ENCODE results near the gene AMZ1. TPM values are rescaled to one million over a fixed set of nuclear protein-coding genes. Genes with fewer than 3 reads are reported as not detected.
A peak's percentile ranks its signal among the peaks of the same experiment; 100 is the strongest.
"Not testable (repeated sequence)": the region's sequence is repeated elsewhere in the genome, so short reads cannot be mapped to it uniquely, and the experiment has no call there.

The AMZ1 gene
- total RNA-seq, 1 experiment from 2014 or later, result 0.29 TPM

DNA sequence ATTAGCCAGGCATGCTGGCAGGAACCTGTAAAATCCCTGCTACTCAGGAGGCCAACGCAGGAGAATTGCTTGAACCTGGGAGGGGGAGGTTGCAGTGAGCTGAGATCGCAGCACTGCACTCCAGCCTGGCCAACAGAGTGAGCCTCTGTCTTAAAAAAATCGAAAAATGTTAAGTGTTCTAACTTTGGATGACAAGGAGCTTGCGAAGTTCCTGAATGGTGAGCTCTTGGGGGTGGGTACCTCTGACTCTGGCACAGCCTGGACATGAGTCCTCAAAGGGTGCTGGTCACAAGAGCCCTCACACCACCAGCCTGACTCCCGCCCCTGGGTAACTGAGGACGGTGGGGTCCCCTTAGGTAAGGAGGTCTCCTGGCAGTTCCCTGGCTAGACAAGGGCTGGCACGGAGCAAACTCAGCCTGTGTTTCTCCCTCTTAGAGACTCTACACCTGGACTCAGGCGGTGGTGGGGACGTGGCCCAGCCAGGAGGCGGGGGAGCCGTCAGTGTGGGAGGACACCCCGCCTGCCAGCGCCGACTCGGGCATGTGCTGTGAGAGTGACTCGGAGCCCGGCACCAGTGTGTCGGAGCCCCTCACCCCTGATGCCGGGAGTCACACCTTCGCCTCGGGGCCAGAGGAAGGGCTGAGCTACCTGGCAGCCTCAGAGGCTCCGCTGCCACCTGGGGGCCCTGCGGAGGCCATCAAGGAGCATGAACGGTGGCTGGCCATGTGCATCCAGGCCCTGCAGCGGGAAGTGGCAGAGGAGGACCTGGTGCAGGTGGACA is 24.1 kb downstream of the AMZ1 start:
- DNase-seq (ENCODE audit: low read depth), result no peak

DNA sequence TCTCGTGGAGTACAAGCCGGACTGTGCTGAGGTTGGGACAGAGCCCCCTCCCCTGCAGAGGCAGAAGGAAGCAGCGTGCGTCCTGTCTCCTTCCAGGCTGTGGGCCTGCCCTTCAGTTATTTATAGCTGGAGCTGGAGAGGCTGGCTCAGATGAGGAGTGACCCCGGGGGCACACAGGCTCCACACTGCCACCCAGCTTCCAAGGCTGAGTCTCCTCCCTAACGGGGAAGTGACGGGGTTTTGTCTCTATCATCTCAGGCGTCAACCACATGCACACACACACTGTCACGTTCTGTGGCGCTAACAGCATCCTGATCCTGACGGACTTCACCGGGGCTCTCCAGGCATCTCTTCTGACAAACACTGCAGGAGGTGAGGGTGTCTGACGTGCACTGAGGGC is 25.4 kb downstream of the AMZ1 start:
- no peak for DNase-seq (ENCODE audit: low read depth)

DNA sequence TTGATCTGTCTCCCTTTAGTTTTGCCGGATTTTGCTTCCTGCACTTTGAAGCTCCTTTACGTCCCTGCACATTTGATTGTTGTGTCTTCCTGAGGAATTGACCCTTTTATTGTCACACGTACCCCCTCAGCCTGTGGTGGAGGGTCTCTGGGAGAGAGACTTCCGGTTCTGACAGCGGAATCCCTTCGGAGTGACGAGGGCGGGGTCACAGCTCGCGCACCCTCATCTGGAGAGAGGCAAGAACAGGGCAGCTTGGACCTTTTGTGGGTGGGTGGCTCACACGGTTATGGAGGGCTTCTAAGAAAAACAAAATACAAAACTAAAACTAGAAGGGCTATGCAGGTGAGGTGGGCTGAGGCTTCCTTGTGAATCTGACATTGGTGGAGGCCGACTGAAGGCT is 26.0 kb downstream of the AMZ1 start:
- DNase-seq (ENCODE audit: low read depth), result no peak

DNA sequence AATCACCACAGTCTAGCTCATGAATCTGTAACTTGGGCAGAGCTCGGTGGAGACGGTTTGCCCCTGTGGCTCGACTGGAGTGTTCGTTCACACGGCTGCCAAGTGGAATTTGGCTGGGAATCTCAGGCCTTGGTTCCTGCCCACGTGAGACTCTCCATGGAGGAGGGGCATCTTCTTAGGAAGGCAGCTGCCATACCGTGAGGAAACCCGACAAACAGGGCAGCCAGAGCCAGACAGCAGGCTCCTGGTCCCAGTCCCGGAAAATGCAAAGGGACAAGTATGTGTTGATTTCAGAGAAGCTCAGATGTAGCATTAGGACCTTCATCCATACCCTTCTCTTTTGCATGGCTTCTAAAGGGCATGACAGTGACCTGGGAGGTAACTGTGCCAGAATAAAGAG is 26.6 kb downstream of the AMZ1 start:
- no peak for DNase-seq (ENCODE audit: low read depth)

DNA sequence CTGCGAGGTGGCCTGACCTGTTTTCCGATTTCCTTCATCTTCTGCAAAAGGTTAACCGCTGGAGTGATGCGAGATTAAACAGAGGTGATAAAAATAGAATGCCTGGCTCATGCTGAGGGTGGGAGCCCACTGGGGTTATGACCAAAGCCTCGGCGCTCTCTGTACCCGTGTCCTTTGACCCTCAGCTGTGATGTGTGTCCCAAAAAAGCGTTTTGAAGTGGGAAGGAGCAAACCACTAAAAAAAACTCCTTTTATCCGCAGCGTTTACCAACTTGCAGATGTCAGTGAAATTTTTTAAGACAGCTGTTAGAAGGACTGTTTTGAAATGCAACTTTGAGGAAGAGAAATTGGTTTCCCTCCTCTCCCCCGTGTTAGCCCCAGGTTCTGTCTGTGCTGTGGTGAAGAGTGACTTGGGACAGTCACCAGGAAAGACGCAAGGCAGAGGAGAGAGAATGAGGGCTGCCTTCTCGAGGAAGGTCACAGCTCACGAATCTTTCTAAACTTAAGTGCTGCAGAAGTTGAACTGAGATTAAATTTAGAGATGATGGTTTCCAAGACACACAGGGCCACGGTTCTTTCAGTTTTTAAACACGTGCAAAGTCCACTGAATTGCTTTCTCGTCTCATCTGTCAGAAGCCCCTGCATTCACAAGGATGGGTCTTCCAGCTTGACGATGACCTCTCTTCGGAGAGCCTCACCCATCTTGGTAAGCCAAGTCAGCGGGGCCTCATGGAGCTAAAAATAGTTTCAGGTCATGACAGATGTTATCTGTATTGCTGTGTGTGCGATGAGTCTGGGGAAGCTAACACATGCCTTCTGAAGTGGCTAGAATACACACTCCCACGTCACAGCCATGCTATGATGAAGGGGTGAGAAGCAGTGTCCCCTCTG is 27.6 kb downstream of the AMZ1 start:
- no peak for DNase-seq (ENCODE audit: low read depth)

DNA sequence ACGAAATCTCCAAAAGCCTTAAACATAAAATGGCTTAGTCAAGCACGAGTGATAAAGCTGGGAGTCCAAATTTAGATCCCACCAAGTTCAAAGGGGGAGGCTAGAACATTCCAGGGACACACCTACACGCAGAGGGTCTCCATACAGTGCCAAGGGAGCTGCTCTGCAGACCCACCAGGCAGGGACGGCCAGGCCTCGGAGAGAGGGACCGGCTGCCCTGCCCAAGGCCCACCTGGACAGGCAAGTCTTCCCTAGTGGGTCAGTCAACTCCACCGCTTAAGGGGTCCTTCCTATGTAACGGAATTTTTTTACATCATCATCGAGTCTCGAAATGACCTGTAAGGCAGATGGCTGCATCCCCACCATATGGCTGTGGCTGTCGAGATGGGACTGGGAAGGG is 28.5 kb downstream of the AMZ1 start:
- DNase-seq (ENCODE audit: low read depth), result no peak

DNA sequence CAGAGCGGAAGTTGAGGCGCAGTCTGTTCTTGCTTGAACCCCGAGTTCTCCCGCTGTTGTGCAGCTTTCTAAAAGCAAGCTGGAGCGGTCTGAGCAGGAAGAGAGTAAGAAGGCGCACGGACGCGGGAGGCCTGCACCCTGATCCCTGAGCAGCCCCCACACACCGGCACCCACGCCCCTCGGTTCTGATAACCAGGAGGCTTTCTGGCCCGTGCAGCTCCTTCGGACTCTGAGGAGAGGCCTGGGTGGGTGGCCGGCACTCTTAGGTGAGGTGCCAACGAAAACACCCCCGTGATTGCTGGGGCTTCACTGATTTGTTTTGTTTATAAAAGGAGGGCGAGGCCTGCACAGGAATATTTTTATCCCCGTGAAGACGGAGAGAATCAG is 28.9 kb downstream of the AMZ1 start:
- no peak for DNase-seq (ENCODE audit: low read depth)

DNA sequence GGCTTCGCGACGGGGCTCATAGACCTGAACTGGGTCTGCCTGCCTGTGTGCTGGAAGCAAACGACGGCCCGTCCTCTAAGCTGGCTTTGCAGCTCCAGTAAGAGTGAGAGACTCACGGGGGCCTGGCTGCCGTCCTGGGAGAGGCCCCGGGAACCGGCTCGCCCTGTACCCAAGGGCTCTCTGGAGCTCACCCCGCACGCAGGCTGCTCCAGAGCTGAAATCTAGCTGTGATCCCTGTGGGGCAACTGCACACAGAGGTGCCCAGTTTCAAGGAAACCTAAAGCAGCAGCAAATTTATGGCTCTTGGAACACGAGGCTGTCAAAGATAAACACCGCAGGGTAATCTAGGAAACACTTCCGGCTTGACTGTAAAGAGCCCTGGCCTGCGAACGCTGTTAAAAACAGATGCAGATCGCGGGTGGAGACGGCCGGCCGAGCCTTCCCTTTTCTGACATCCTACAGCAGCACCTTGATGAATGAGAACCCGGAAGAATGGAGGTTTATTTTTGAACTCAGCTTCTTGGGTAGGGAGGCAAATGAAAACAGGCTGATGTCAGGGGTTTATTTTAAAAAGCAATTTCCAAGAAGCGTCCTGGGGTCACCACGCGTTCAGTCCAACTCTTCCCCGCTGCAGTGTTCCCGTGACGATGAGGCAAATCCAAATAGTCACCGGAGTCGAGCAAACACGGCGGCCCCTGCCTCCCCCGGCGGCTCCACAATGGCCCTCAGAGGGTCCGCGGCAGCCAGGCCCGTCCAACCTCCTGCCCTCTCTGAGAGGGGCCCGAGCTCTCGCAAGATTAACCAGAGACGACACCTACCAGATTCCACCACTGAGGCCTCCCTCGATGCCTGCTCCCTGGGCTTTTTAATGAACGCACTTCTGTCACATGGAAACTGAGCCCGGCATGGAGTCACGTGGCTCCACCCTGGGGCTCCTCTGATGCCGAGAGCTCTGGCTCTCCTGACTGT is 29.6 kb downstream of the AMZ1 start:
- no peak for DNase-seq (ENCODE audit: low read depth)

DNA sequence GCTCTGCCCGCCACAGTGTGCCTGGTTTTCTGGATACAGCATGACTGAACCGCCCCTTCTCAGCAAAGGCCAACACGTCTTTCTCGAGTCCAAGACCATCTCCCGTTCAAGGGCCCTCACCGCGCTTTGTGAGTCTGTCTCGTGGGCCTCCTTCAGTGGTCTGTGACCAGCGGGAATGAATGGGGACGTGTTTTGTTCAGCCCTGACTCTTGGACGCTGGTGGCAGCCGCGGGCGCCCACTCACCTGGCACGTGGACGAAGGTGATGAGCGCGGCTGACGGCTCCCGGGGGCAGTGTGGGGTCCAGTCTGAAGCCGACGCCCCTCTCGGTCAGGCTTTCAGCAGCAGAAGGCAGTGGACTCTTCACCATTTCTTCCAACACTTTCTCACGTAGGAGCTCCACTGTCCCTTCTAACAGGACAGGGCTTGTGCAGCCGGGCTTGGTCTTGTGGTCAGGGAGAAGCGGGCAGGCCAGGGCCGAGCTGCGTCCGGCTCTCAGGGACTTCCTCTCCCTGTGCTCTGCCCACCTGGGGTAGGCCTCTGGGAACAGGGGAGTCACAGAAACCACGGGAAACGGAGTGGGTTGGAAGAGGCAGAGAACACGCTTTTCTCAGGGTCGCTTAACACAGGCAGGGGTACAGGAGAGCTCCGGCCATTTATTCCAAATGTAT is 30.4 kb downstream of the AMZ1 start:
- no peak for DNase-seq (ENCODE audit: low read depth)

DNA sequence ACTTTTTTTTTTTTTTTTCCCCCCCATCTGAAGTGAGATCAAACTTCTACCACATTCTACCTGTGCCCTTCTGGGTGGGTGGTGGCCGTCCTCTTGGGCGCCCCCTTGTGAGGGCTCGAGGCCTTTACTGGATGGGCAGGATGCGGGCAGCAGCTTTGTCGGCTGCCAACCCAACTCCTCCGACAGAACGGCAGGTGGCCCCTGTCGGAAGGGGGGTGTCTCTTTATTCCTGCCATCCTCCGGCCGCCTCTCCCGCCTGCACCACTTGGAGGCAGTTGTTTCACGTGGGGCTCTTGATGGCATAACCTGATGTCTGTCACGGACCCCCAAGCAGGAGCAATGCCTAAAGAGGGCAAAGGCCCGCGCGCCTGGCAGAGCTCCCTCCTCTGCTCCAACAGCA is 31.0 kb downstream of the AMZ1 start:
- peak; percentile 60 for DNase-seq (ENCODE audit: low read depth)

DNA sequence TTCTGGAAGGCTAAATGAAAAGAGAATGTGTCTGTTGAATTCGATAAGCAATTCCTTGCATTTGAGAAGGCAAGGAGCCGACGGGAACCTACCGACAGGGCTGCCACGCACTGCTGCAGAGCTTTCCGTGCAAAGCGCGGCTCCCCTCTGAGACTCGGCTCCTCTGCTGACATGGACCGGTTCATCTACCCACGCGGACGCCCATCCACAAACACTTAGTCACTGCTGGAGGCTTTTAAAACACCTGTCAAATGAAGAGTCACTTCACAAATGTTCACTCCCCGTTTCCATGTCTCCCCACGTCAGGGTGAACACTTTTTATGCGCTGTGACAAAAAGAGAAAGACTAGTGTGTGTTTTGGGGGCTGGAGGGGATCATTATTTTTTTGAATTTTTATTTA is 32.0 kb downstream of the AMZ1 start:
- DNase-seq (ENCODE audit: low read depth), result no peak

DNA sequence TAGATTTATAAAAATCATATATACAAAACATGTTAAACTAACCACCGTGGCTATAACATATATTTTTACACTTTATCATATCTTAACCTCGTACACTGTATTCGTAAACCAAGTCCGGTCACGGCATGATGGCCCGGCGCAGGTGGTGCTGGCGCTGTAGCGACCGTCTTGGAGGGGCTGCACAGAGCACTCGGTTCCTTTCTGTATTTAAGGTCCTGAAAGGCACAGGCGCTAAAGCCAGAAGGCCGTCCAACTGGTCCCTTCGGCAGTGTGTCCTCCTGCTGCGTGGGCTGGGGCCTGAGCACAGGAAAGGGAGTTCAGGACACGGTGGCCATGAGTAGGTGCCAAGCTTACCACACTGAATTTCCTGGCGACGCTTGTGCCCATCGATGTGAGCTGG is 33.8 kb downstream of the AMZ1 start:
- DNase-seq (ENCODE audit: low read depth), result no peak

DNA sequence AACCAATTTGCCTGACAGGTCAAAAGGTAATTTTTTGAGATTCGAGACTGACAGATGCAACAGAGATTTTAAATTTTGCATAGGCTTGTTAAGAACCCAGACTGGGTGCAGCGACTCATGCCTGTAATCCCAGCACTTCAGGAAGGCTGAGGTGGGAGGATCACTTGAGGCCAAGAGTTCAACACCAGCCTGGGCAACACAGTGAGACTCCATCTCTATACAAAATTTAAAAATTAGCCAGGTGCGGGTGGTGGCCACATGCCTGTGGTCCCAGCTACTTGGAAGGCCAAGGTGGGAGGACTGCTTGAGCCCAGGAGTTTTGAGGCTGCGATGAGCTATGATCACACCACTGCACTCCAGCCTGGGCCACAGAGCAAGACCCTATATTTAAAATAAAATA is 34.6 kb downstream of the AMZ1 start:
- no peak for DNase-seq (ENCODE audit: low read depth)

DNA sequence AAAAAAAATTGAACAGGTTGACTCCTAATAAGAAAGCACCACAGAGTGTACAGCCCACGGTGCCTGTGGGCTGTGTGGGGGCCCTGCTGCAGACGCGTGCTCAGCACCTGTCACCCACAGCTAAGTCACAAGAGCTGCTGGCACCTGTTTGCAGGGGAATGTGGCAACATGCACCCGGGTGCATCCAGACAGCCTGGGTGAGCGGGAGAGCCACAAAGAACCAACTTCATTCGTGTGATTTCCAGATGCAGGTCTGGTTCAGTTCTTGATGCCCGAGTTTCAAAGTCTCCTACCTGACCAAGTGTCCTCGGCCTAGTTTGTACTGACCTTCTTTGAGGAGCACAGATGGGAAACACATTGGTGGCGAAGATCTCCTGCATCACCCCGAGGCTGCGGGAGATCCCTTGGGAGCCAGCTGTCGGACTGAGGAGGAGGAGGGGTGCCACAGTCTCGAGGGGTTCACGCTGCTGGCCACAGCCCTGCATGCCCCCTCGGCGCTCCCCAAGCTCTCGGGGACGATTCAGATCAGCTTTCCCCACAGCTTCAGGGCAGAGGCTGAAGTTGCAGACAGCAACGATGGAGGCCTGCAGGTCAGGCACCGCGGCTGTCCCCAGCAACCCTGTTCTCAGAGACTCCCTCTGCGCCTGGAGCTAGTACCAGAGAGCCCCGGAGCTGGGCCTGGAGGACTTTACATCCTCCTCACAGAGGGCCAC is 35.3 kb downstream of the AMZ1 start:
- no peak for DNase-seq (ENCODE audit: low read depth)

DNA sequence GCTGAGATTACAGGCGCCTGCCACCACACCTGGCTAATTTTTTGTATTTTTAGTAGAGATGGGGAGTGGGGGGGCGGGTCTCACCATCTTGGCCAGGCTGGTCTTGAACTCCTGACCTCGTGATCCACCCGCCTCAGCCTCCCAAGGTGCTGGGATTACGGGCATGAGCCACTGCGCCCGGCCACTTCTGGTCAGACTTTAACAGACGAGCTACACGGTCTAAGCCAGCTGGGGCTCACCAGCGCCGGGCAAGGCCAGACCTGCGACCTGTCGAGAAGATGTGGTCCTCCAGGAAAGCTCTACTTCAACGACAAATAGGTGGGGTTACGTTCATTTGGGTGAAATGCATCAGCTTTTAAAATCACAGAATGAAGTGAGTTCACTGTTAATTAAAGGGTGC is 36.0 kb downstream of the AMZ1 start:
- not testable (repeated sequence) for DNase-seq (ENCODE audit: low read depth)

DNA sequence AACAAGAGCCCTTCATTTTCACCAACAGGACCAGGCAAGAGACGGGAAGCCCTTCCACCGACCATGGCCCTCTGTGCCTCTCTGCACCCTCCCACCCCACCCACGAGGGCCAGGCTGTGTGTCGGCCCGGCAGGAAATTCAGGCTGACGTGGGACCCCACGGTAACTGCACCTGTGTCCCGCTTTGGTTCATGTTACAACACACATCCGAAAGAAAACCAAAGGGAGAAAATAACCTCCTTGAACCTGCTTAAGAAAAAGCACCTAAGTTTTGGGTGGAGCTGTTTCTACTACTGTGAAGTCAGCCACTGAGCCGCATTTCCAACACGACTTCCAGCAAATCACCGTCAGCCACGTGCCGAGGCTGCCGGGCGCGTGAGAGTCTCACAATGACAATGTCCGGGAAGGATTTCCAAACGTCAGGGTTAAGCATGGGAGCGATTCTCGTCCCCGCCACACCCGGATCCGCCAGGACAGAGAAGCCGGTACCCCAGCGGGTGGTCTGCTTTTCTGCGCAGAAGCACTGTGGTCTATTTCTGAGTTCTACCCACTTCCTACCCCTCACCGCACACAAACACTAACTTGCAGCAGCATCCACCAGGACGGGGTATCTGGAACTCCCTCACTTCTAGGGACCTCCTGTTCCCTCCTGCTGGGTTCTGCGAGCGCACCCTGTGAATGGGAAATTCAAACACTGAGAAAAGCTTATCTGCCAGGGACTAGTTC is 36.6 kb downstream of the AMZ1 start:
- DNase-seq (ENCODE audit: low read depth), result no peak

DNA sequence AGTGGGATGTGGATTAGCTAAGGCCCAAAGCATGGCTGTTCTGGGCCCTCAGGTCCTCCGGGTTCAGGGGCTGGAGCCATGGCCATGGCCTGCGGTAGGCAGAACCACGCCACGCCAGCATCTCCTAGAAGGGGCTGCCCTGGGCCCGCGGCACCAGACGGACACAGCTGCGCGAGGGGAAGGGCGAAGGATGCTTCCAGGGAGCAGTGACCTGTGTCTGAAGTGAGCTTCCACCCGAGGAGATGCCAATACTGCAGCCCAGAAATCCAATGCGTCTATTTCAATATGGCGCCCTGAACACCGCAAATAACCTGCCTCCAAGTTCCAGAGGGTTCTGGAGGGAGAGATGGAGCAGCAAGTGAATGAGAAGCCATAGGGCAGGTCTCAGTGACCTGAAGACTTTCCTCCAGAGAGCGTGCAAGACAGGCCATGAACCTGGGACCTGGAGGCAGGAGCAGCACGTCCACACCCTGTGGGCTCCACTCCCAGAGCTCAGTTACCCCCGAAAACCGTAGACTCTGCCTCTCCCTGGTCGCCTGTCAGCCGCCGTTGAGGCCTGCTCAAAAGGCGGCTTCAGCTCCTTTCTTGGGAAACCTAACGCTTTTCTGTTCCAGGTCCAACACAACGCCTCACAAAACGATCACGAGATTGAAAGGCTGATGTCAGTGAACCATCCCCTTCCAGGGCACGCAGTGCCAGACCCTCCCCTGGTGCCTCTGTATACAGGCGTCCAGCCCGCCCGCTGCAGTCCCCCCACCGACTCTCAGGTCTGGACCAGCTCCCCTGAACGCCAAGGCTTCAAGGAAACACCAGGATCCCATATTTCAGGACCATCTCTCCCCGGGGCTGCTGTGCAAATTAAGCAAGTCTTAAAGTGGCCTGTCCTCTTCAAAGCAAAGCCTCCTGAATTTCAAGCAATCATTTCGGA is 37.4 kb downstream of the AMZ1 start:
- no peak for DNase-seq (ENCODE audit: low read depth)

DNA sequence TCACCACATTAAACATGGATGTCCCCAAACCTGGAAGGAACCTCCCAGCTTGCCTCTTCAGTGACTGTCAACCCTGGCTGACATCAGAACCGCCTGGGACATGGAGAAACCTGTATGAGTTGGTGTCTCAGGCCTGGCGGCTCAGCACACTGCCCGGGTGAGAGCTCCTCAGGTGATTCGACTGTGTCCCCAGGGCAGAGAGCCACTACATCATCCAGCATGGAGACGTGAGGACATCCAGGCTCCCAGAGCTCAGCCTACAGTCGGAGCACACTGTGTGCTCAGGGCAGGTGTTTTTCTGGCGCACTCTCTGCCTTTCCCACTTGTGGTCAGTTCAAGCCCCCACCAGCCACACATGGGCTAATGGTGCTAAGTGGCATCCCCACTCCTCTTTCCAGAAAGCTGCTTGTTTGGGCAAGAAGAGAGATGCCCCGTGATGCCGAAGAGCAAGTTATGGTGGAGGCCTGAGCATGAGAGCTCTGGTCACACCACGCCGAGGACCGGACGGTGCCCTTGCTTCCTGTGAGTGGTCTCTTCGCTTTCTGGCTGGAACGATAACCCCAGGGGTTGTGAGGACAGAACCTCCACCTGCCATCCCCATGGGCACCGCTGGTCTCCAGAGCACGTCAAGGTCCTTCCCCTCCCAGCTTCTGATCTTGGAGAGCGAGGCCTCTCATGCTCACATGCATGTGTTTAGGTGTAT is 38.5 kb downstream of the AMZ1 start:
- DNase-seq (ENCODE audit: low read depth), result no peak

Measured in Daoy (cell line).